Measurements from ENCODE around the gene CMTM7. TPM values are rescaled to one million over a fixed set of nuclear protein-coding genes. Genes with fewer than 3 reads are reported as not detected.

CMTM7 gene
- total and polyA plus RNA-seq, 2 of the 8 experiments (the other 6 are each of a cell fraction or from before 2014, with no cell fraction given) = 33.3 to 65.8 TPM

GRCh38 chr3:32423956-32424557 is 32.4 kb downstream of the CMTM7 start:
- CTCF ChIA-PET (ENCODE audit: partially characterized antibody) = interaction anchor here (0.6 to 2.5 kb wide), 16 partner anchors 8 to 1520 kb away, joined by 3 to 14 read pairs (median 4); no protein-coding TSS in a partner anchor
- TF ChIP-seq, protein P1, sequence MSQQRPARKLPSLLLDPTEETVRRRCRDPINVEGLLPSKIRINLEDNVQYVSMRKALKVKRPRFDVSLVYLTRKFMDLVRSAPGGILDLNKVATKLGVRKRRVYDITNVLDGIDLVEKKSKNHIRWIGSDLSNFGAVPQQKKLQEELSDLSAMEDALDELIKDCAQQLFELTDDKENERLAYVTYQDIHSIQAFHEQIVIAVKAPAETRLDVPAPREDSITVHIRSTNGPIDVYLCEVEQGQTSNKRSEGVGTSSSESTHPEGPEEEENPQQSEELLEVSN (IDR thresholded peaks at IDR 0.05) = no peak

More at GRCh38 chr3:32423956-32424557, 32.4 kb downstream of the CMTM7 start:
- peaks cover 6% of the 10 kb centered on the region; the same call in 1 of the 2 replicates for H3K79me1 ChIP-seq (ENCODE audit: low read depth, low read length)
- H3K56ac ChIP-seq (replicated peaks; ENCODE audit: insufficient read length, low read depth, low read length) = no peak overlapping the region
- no peak overlapping the region for H2AK5ac ChIP-seq (ENCODE audit: low read depth, low read length)
- H4K91ac ChIP-seq (replicated peaks; ENCODE audit: insufficient read length, low read length) = no peak overlapping the region
- H2BK5ac ChIP-seq (ENCODE audit: low read depth, low read length) = no peak overlapping the region
- peaks cover 8 to 11% (median 10%) of the 10 kb centered on the region in 4 experiments for H3K4me1 ChIP-seq (replicated peaks in 1 of 4; ENCODE audit: control insufficient read depth in 3 of 4, insufficient read depth in 4 of 4, low read length in 3 of 4)
- H3K4me2 ChIP-seq (ENCODE audit: insufficient read depth in 1 of 2, low read depth in 2 of 2, low read length in 2 of 2) = no peak overlapping the region
- no peak overlapping the region for H2AFZ ChIP-seq (ENCODE audit: low read length)
- H3K4ac ChIP-seq (replicated peaks; ENCODE audit: insufficient read length, low read depth, low read length) = no peak overlapping the region
- no peak overlapping the region for H4K5ac ChIP-seq (ENCODE audit: insufficient read length, low read depth, low read length)
- no peaks in the 10 kb centered on the region for H3K36me3 ChIP-seq (ENCODE audit: control insufficient read depth in 2 of 4, insufficient read depth in 4 of 4, low read length in 3 of 4)
- no peaks in the 10 kb centered on the region for H3K23me2 ChIP-seq (ENCODE audit: low read depth, low read length)
- POLR2A ChIA-PET (ENCODE audit: partially characterized antibody) = interaction anchor here (1.1 to 2.1 kb wide), 2 partner anchors 10 kb away, joined by 5 read pairs; no protein-coding TSS in a partner anchor
- peaks cover 0 to 31% of the 10 kb centered on the region in 2 experiments; a peak in 2 of 4 replicates for H3K79me2 ChIP-seq (ENCODE audit: control insufficient read depth in 1 of 2, insufficient read depth in 2 of 2, low read length in 2 of 2)
- H3K4me3 ChIP-seq (ENCODE audit: extremely low read depth in 1 of 4, insufficient read depth in 2 of 4, low read depth in 3 of 4, low read length in 4 of 4) = no peak overlapping the region
- H3K9ac ChIP-seq (replicated peaks in 1 of 4; ENCODE audit: extremely low read depth in 1 of 4, low read depth in 3 of 4, low read length in 3 of 4) = no peak overlapping the region
- no peak for FAIRE-seq
- no peaks in the 10 kb centered on the region; a peak in 1 of 4 replicates for H3K9me3 ChIP-seq (ENCODE audit: insufficient read depth in 2 of 2, low read depth in 1 of 2, low read length in 1 of 2)
- peak overlapping the region; percentile 45; the same call in 1 of the 2 replicates for H4K8ac ChIP-seq (ENCODE audit: extremely low read depth, insufficient read depth, low read length)
- 93% methylated on average over 12 of the region's 12 CpGs; no CpG with 5 or more reads in 1 of the 2 experiments for WGBS, 2 experiments (ENCODE audit: extremely low coverage in 1 of 2, insufficient coverage in 1 of 2, insufficient read length in 1 of 2, insufficient replicate concordance in 2 of 2, low coverage in 1 of 2, low lambda C conversion rate in 2 of 2, missing lambda C conversion rate in 1 of 2)
- H2BK120ac ChIP-seq (replicated peaks; ENCODE audit: low read depth, low read length) = no peak overlapping the region
- no peak overlapping the region for H3K18ac ChIP-seq (ENCODE audit: extremely low read depth, low read length)
- H2BK20ac ChIP-seq (ENCODE audit: low read length) = no peak overlapping the region
- no peak overlapping the region for H3K14ac ChIP-seq (ENCODE audit: insufficient read length)
- peak in 1 of 2 experiments; percentile 43 for DNase-seq (ENCODE audit: low read depth in 1 of 2, low spot score in 2 of 2)
- no peaks in the 10 kb centered on the region for H3K27me3 ChIP-seq (replicated peaks in 1 of 4; ENCODE audit: control insufficient read depth in 3 of 4, extremely low read depth in 1 of 4, insufficient read depth in 3 of 4, low read length in 3 of 4)
- H2BK12ac ChIP-seq (ENCODE audit: low read depth, low read length) = no peak overlapping the region
- H4K20me1 ChIP-seq (replicated peaks in 1 of 2; ENCODE audit: control insufficient read depth in 1 of 2, insufficient read depth in 2 of 2, low read length in 2 of 2) = peaks cover 3 to 5% of the 10 kb centered on the region in 2 experiments
- no peak overlapping the region for H3K23ac ChIP-seq (ENCODE audit: insufficient read length)
- H3K27ac ChIP-seq (ENCODE audit: low read depth, low read length) = no peak overlapping the region
- H2BK15ac ChIP-seq (ENCODE audit: low read length) = no peak overlapping the region
